Measurements from ENCODE around the gene KLHL35. TPM values are rescaled to one million over a fixed set of nuclear protein-coding genes. Genes with fewer than 3 reads are reported as not detected.

The KLHL35 gene
- total and polyA plus RNA-seq, 5 donors from 2014 or later = 0.31 to 0.78 (median 0.48) TPM; not detected in 1

GRCh38 chr11:75450826-75451821 is 18.1 kb upstream of the KLHL35 start:
- DNase-seq (peak in 2 of 3 donors; percentile 20 to 29), ATAC-seq (ENCODE audit: low read depth in 2 of 2) (no peak)
- H3K36me3 Mint-ChIP-seq = peaks cover 15% of the 10 kb centered on the region
- H3K9me3 Mint-ChIP-seq = no peaks in the 10 kb centered on the region
- H3K4me3 ChIP-seq (ENCODE audit: low read depth, low read length) = no peak overlapping the region
- H3K9me3 ChIP-seq (ENCODE audit: control insufficient read depth in 2 of 2, low read length in 2 of 2) = no peaks in the 10 kb centered on the region
- no peaks in the 10 kb centered on the region for H3K27me3 Mint-ChIP-seq
- no peak overlapping the region for H3K27ac ChIP-seq (ENCODE audit: insufficient read depth, low read length, poor library complexity, severe bottlenecking)
- no peak overlapping the region for H3K4me3 Mint-ChIP-seq
- no peaks in the 10 kb centered on the region for H3K4me1 ChIP-seq (ENCODE audit: control insufficient read depth, insufficient read depth, low read length, poor library complexity, severe bottlenecking)
- no peak overlapping the region for H3K27ac Mint-ChIP-seq
- peaks cover 0 to 5% (median 2%) of the 10 kb centered on the region in 4 donors for H3K4me1 Mint-ChIP-seq
- peaks cover 24% of the 10 kb centered on the region for H3K36me3 ChIP-seq (ENCODE audit: control insufficient read depth, insufficient read depth, low read length)
- no peaks in the 10 kb centered on the region for H3K27me3 ChIP-seq (ENCODE audit: control insufficient read depth, insufficient read depth, low read length)

- no peaks in the 10 kb centered on the region for H3K9me3 Mint-ChIP-seq
- H3K9me3 ChIP-seq (ENCODE audit: control insufficient read depth in 2 of 2, low read length in 2 of 2) = no peaks in the 10 kb centered on the region
- H3K27ac Mint-ChIP-seq = no peak overlapping the region
- H3K4me1 ChIP-seq (ENCODE audit: control insufficient read depth, insufficient read depth, low read length, poor library complexity, severe bottlenecking) = no peaks in the 10 kb centered on the region
- H3K4me3 ChIP-seq (ENCODE audit: low read depth, low read length) = no peak overlapping the region
- H3K4me1 Mint-ChIP-seq = peaks cover 0 to 5% (median 2%) of the 10 kb centered on the region in 4 donors
- peaks cover 11% of the 10 kb centered on the region for H3K36me3 Mint-ChIP-seq
- no peaks in the 10 kb centered on the region for H3K27me3 Mint-ChIP-seq
- ATAC-seq (ENCODE audit: low read depth in 2 of 2) (no peak), DNase-seq (no peak)
- H3K27ac ChIP-seq (ENCODE audit: insufficient read depth, low read length, poor library complexity, severe bottlenecking) = no peak overlapping the region
- H3K36me3 ChIP-seq (ENCODE audit: control insufficient read depth, insufficient read depth, low read length) = peaks cover 20% of the 10 kb centered on the region
- no peak overlapping the region for H3K4me3 Mint-ChIP-seq
- no peaks in the 10 kb centered on the region for H3K27me3 ChIP-seq (ENCODE audit: control insufficient read depth, insufficient read depth, low read length)
These were observed 17.2 kb upstream of the KLHL35 start for GRCh38 chr11:75450236-75450635.

DNA sequence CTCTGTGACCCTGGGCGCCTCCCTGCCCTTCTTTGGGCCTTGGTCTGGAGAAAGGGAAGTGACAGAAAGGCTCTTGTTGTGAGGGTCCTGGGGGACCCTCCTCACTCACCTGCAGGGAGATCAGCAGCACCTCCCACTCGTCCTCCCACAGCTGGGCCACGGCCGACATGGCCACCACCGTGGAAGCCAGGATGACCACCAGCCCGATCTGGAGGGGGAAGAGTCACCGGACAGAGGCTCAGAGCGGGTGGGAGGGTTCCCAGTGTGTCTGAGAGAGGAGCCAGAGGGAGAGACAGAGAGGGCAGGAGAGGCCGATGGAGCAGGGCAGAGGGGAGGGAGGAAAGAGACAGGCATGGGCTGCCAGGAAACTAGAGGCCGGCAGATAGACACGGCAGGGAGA is 16.8 kb upstream of the KLHL35 start:
- Mint-ChIP-seq H3K36me3 (peaks cover 11% of the 10 kb centered on the region), H3K27ac (no peak overlapping the region), H3K27me3 (no peaks in the 10 kb centered on the region), H3K4me3 (no peak overlapping the region), H3K9me3 (no peaks in the 10 kb centered on the region), H3K4me1 (peaks cover 0 to 5% (median 2%) of the 10 kb centered on the region in 4 donors)
- ATAC-seq (ENCODE audit: low read depth in 2 of 2) (no peak), DNase-seq (no peak)
- Histone ChIP-seq H3K27ac (ENCODE audit: insufficient read depth, low read length, poor library complexity, severe bottlenecking) (no peak overlapping the region), H3K36me3 (ENCODE audit: control insufficient read depth, insufficient read depth, low read length) (peaks cover 19% of the 10 kb centered on the region), H3K9me3 (ENCODE audit: control insufficient read depth in 2 of 2, low read length in 2 of 2) (no peaks in the 10 kb centered on the region), H3K4me3 (ENCODE audit: low read depth, low read length) (no peak overlapping the region), H3K27me3 (ENCODE audit: control insufficient read depth, insufficient read depth, low read length) (no peaks in the 10 kb centered on the region), H3K4me1 (ENCODE audit: control insufficient read depth, insufficient read depth, low read length, poor library complexity, severe bottlenecking) (no peaks in the 10 kb centered on the region)

DNA sequence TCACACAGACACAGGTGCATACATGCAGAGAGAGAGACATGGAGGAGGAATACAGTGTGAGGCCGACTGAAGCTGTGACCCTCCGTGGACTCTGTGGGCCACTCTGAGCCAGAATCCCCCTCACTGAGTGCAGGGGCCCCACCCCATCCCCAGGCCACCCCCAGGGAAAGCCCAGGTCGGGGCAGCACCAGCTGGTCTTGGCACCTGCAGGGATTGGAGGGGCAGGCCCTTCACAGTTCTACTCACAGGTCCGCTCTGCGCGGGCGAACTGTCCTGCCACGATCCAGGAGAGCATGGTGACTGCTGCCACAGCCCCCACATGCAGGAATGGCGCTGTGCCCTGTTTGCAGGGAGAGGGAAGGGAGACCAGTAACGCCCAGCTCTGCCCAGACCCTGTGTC is 16.3 kb upstream of the KLHL35 start:
- H3K27ac ChIP-seq (ENCODE audit: insufficient read depth, low read length, poor library complexity, severe bottlenecking) = no peak overlapping the region
- Mint-ChIP-seq H3K4me3 (no peak overlapping the region), H3K27ac (peak overlapping the region in 1 of 3 donors; percentile 20), H3K36me3 (peaks cover 7% of the 10 kb centered on the region), H3K27me3 (no peaks in the 10 kb centered on the region), H3K4me1 (peaks cover 0 to 5% (median 2%) of the 10 kb centered on the region in 4 donors), H3K9me3 (no peaks in the 10 kb centered on the region)
- H3K36me3 ChIP-seq (ENCODE audit: control insufficient read depth, insufficient read depth, low read length) = peaks cover 17% of the 10 kb centered on the region
- ATAC-seq (ENCODE audit: low read depth in 2 of 2) = no peak
- no peak overlapping the region for H3K4me3 ChIP-seq (ENCODE audit: low read depth, low read length)
- H3K27me3 ChIP-seq (ENCODE audit: control insufficient read depth, insufficient read depth, low read length) = no peaks in the 10 kb centered on the region
- H3K4me1 ChIP-seq (ENCODE audit: control insufficient read depth, insufficient read depth, low read length, poor library complexity, severe bottlenecking) = no peaks in the 10 kb centered on the region
- no peaks in the 10 kb centered on the region for H3K9me3 ChIP-seq (ENCODE audit: control insufficient read depth in 2 of 2, low read length in 2 of 2)
- DNase-seq = no peak

- Histone ChIP-seq H3K36me3 (ENCODE audit: control insufficient read depth, insufficient read depth, low read length) (peaks cover 13% of the 10 kb centered on the region), H3K27ac (ENCODE audit: insufficient read depth, low read length, poor library complexity, severe bottlenecking) (no peak overlapping the region), H3K4me1 (ENCODE audit: control insufficient read depth, insufficient read depth, low read length, poor library complexity, severe bottlenecking) (no peaks in the 10 kb centered on the region), H3K9me3 (ENCODE audit: control insufficient read depth in 2 of 2, low read length in 2 of 2) (no peaks in the 10 kb centered on the region), H3K4me3 (ENCODE audit: low read depth, low read length) (no peak overlapping the region), H3K27me3 (ENCODE audit: control insufficient read depth, insufficient read depth, low read length) (no peaks in the 10 kb centered on the region)
- H3K36me3 Mint-ChIP-seq = peaks cover 3% of the 10 kb centered on the region
- DNase-seq (no peak), ATAC-seq (ENCODE audit: low read depth in 2 of 2) (no peak)
- no peaks in the 10 kb centered on the region for H3K27me3 Mint-ChIP-seq
- peaks cover 0 to 4% (median 0%) of the 10 kb centered on the region in 4 donors for H3K4me1 Mint-ChIP-seq
- no peaks in the 10 kb centered on the region for H3K9me3 Mint-ChIP-seq
- H3K4me3 Mint-ChIP-seq = no peak overlapping the region
- no peak overlapping the region for H3K27ac Mint-ChIP-seq
These were observed 14.4 kb upstream of the KLHL35 start for GRCh38 chr11:75447415-75447814.

GRCh38 chr11:75445315-75445953 is 12.4 kb upstream of the KLHL35 start:
- H3K27ac Mint-ChIP-seq = peak overlapping the region in 2 of 3 donors; percentile 12 to 38
- H3K4me3 ChIP-seq (ENCODE audit: low read depth, low read length) = no peak overlapping the region
- H3K27ac ChIP-seq (ENCODE audit: insufficient read depth, low read length, poor library complexity, severe bottlenecking) = no peak overlapping the region
- no peaks in the 10 kb centered on the region for H3K27me3 ChIP-seq (ENCODE audit: control insufficient read depth, insufficient read depth, low read length)
- peak; percentile 58 to 65 (median 58) for DNase-seq
- H3K4me1 ChIP-seq (ENCODE audit: control insufficient read depth, insufficient read depth, low read length, poor library complexity, severe bottlenecking) = no peaks in the 10 kb centered on the region
- peak; percentile 76 to 80 for ATAC-seq (ENCODE audit: low read depth in 2 of 2)
- H3K27me3 Mint-ChIP-seq = no peaks in the 10 kb centered on the region
- H3K4me3 Mint-ChIP-seq = no peak overlapping the region
- peaks cover 0 to 4% (median 0%) of the 10 kb centered on the region in 4 donors for H3K4me1 Mint-ChIP-seq
- no peaks in the 10 kb centered on the region for H3K36me3 Mint-ChIP-seq
- no peaks in the 10 kb centered on the region for H3K9me3 Mint-ChIP-seq
- H3K36me3 ChIP-seq (ENCODE audit: control insufficient read depth, insufficient read depth, low read length) = peaks cover 6% of the 10 kb centered on the region
- no peaks in the 10 kb centered on the region for H3K9me3 ChIP-seq (ENCODE audit: control insufficient read depth in 2 of 2, low read length in 2 of 2)

DNA sequence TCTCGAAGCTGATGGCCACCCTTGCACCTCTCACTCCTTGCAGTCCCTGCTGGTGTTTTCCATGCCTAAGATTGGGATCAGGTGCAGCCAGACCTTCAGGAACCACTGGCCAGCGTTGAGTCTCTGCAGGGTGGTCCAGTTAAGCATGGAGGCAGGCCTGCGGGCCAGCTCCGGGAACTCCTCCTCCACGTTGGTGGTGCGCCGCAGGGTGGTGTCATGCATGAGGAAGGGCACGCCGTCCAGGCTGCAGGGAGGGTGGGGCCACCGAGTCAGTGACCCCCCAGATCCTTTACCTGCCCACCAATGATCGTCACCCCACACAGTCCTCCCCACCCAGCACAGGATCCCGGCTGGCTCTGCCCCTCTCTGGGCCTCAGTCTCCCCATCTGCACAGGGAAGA is 10.0 kb upstream of the KLHL35 start:
- H3K9me3 Mint-ChIP-seq = no peaks in the 10 kb centered on the region
- ATAC-seq (ENCODE audit: low read depth in 2 of 2) = no peak
- no peaks in the 10 kb centered on the region for H3K27me3 ChIP-seq (ENCODE audit: control insufficient read depth, insufficient read depth, low read length)
- peaks cover 7% of the 10 kb centered on the region for H3K36me3 Mint-ChIP-seq
- H3K36me3 ChIP-seq (ENCODE audit: control insufficient read depth, insufficient read depth, low read length) = peaks cover 6% of the 10 kb centered on the region
- H3K9me3 ChIP-seq (ENCODE audit: control insufficient read depth in 2 of 2, low read length in 2 of 2) = no peaks in the 10 kb centered on the region
- H3K27ac Mint-ChIP-seq = no peak overlapping the region
- H3K4me3 Mint-ChIP-seq = no peak overlapping the region
- no peak overlapping the region for H3K27ac ChIP-seq (ENCODE audit: insufficient read depth, low read length, poor library complexity, severe bottlenecking)
- H3K27me3 Mint-ChIP-seq = no peaks in the 10 kb centered on the region
- peaks cover 0 to 4% (median 0%) of the 10 kb centered on the region in 4 donors for H3K4me1 Mint-ChIP-seq
- H3K4me3 ChIP-seq (ENCODE audit: low read depth, low read length) = no peak overlapping the region
- no peaks in the 10 kb centered on the region for H3K4me1 ChIP-seq (ENCODE audit: control insufficient read depth, insufficient read depth, low read length, poor library complexity, severe bottlenecking)
- no peak for DNase-seq

All from CD4-positive, CD25-positive, alpha-beta regulatory T cell (primary cell).